K562 (cell line): ENCODE results near the gene CENPT. TPM values are rescaled to one million over a fixed set of nuclear protein-coding genes. Genes with fewer than 3 reads are reported as not detected.

Experiments
- ARID3B ChIP-seq: fragments of 250-450 bp; sonication (Bioruptor Pico); IDR thresholded peaks from 2 replicates; pipeline ENCODE4 v1.4.0; 2020; ENCODE audit warnings: borderline replicate concordance
- BACH1 ChIP-seq: fragments of 200-800 bp; sonication (Bioruptor generic); IDR thresholded peaks from 2 replicates; pipeline ENCODE4 v1.6.1; 2016; ENCODE audit warnings: missing genetic modification characterization, missing compliant biosample characterization
- ELF2 ChIP-seq: fragments of 250-450 bp; sonication (Bioruptor Pico); IDR thresholded peaks from 2 replicates; pipeline ENCODE4 v1.5.0; 2021; ENCODE audit warnings: mild to moderate bottlenecking
- FUS ChIP-seq: fragments of 200-400 bp; formaldehyde crosslinking; optimal IDR thresholded peaks from 2 replicates; pipeline ENCODE3; 2017; ENCODE audit warnings: low read depth, low read length
- HMGN3 ChIP-seq: IDR thresholded peaks from 2 replicates; pipeline ENCODE4 v1.6.1; 2011; ENCODE audit warnings: borderline replicate concordance, low read depth, mild to moderate bottlenecking, mixed read lengths, low read length; ENCODE audit not compliant: insufficient read length; ENCODE audit errors: extremely low read depth
- JUND ChIP-seq, 2 experiments: IDR thresholded peaks; 2 replicates in 1 of 2; 3 replicates in 1 of 2; pipeline ENCODE4 v1.6.1; 2011; ENCODE audit warnings: borderline replicate concordance in 2 of 2, low read depth in 2 of 2, low read length in 2 of 2, improper control_type of control experiment in 1 of 2, missing biosample characterization in 1 of 2, missing genetic modification characterization in 1 of 2, missing genetic modification reagents in 1 of 2
- L3MBTL2 ChIP-seq: fragments of 450-650 bp; IDR thresholded peaks from 2 replicates; pipeline ENCODE4 v1.6.1; 2016; ENCODE audit warnings: mild to moderate bottlenecking, moderate library complexity
- MBD1 ChIP-seq: fragments of 250-450 bp; sonication (Bioruptor Pico); IDR thresholded peaks from 2 replicates; pipeline ENCODE4 v1.8.0; 2022; ENCODE audit warnings: inconsistent platforms
- MEF2A ChIP-seq: IDR thresholded peaks from 2 replicates; pipeline ENCODE4 v1.6.1; 2011; ENCODE audit warnings: low read depth, mild to moderate bottlenecking, low read length, moderate library complexity; ENCODE audit not compliant: control insufficient read depth
- NCOR1 ChIP-seq: fragments of 450-650 bp; IDR thresholded peaks from 2 replicates; pipeline ENCODE4 v1.6.1; 2016; ENCODE audit warnings: mild to moderate bottlenecking, moderate library complexity
- NELFE ChIP-seq: IDR thresholded peaks from 2 replicates; pipeline ENCODE4 v1.6.1; 2011; ENCODE audit warnings: mild to moderate bottlenecking; ENCODE audit not compliant: insufficient read depth, insufficient read length
- RCOR1 ChIP-seq, 2 experiments: IDR thresholded peaks; 2 replicates each; pipeline ENCODE4 v1.6.1; 2012; ENCODE audit warnings: low read depth in 2 of 2, low read length in 2 of 2, borderline replicate concordance in 1 of 2, improper control_type of control experiment in 1 of 2
- SMARCC2 ChIP-seq: fragments of 450-650 bp; IDR thresholded peaks from 2 replicates; pipeline ENCODE4 v1.6.1; 2017; ENCODE audit warnings: antibody characterized with exemption, moderate library complexity, mild to moderate bottlenecking, low read depth
- SNRNP70 ChIP-seq: fragments of 200-400 bp; formaldehyde crosslinking; optimal IDR thresholded peaks from 2 replicates; pipeline ENCODE3; 2017; ENCODE audit warnings: low read depth, low read length
- ZFX ChIP-seq: sonication (generic); formaldehyde crosslinking; IDR thresholded peaks from 2 replicates; pipeline ENCODE4 v1.8.0; 2022; ENCODE audit warnings: mild to moderate bottlenecking, missing genetic modification reagents, moderate library complexity
- ZNF174 ChIP-seq: fragments of 250-450 bp; sonication (Bioruptor Pico); IDR thresholded peaks from 2 replicates; pipeline ENCODE4 v1.4.0; 2020; ENCODE audit warnings: mild to moderate bottlenecking
- ZNF232 ChIP-seq: sonication (generic); formaldehyde crosslinking; IDR thresholded peaks from 2 replicates; pipeline ENCODE4 v1.8.0; 2022; ENCODE audit warnings: mild to moderate bottlenecking, missing genetic modification reagents
- ZNF316 ChIP-seq: fragments of 450-650 bp; IDR thresholded peaks from 2 replicates; pipeline ENCODE4 v1.6.1; 2016
- ZNF347 ChIP-seq: fragments of 450-650 bp; formaldehyde crosslinking; IDR thresholded peaks from 2 replicates; pipeline ENCODE4 v1.4.0; 2020; ENCODE audit warnings: low read depth, mild to moderate bottlenecking, moderate library complexity
- ZNF512 ChIP-seq: IDR thresholded peaks from 2 replicates; pipeline ENCODE4 v1.6.1; 2016; ENCODE audit warnings: missing genetic modification characterization, missing compliant biosample characterization
- ZNF740 ChIP-seq, 3 experiments: fragments of 200-800 bp in 1 of 3; sonication (Bioruptor generic) in 1 of 3; sonication (generic) in 1 of 3; formaldehyde crosslinking in 1 of 3; IDR thresholded peaks; 2 replicates each; pipeline versions ENCODE4 v1.6.1 to v1.8.0; 2016 to 2022; ENCODE audit warnings: mild to moderate bottlenecking in 2 of 3, missing compliant biosample characterization in 2 of 3, missing genetic modification characterization in 2 of 3, missing genetic modification reagents in 1 of 3
- ZSCAN32 ChIP-seq: fragments of 450-650 bp; formaldehyde crosslinking; IDR thresholded peaks from 2 replicates; pipeline ENCODE4 v1.4.0; 2020; ENCODE audit warnings: mild to moderate bottlenecking, moderate library complexity
- polyA plus RNA-seq, 8 experiments: library from polyadenylated mRNA; depleted of rRNA in 4 of 8; stranded (reverse) in 5 of 8; unstranded in 3 of 8; fragments of >200 nt; fragmentation: Nextera tagmentation in 2 of 8; fragmentation: Illumina TruSeq in 1 of 8; extraction: Ambion mirVana in 2 of 8; extraction: Trizol in 1 of 8; gene quantifications; 2 replicates each; pipeline versions ENCODE4 v1.2.1 to v1.2.3, GENCODE V29; 2011 to 2014; ENCODE audit warnings: inconsistent platforms in 1 of 8, missing spikeins in 1 of 8
- total RNA-seq, 7 experiments: library from RNA; depleted of rRNA in 6 of 7; stranded (reverse); fragments of >200 nt in 6 of 7; fragmentation: Illumina TruSeq in 2 of 7; extraction: Trizol in 2 of 7; gene quantifications; 2 replicates each; pipeline versions ENCODE4 v1.2.1 to v1.2.3, GENCODE V29; 2011 to 2021; ENCODE audit warnings: low replicate concordance in 1 of 7

Gene CENPT
- total and polyA plus RNA-seq, 9 of the 15 experiments (the other 6 are each of a cell fraction or from before 2014, with no cell fraction given): 3.6 to 94.2 (median 44.1) TPM

GRCh38 chr16:67841816-67842508, 5.5 kb downstream of the CENPT start, which contains the start of gene THAP11 (continued):
- peak; percentile 13; the same call in 1 of the 2 replicates for TF ChIP-seq JUND (IDR thresholded peaks at IDR 0.05; ENCODE audit: borderline replicate concordance, low read depth, low read length)
- no peak for TF ChIP-seq JUND (tag; IDR thresholded peaks at IDR 0.05; ENCODE audit: borderline replicate concordance, low read depth, low read length)
- TF ChIP-seq HMGN3: no peak
- TF ChIP-seq ZNF174 (CRISPR knock-in tag): no peak
- no peak for TF ChIP-seq ZNF512 (tag)
- peak; percentile 87 for TF ChIP-seq L3MBTL2
- no peak; the same call in 1 of the 2 replicates for TF ChIP-seq MBD1 (CRISPR knock-in tag)
- no peak for TF ChIP-seq SMARCC2
- TF ChIP-seq SNRNP70: no peak
- TF ChIP-seq ZSCAN32 (CRISPR knock-in tag): no peak
- TF ChIP-seq ZFX (CRISPR knock-in tag): peak; percentile 89
- TF ChIP-seq BACH1 (tag): 0 out of 2 replicates have a peak, but pooled peaks have one; percentile 4
- TF ChIP-seq MEF2A: no peak
- no peak for TF ChIP-seq ZNF740 (CRISPR knock-in tag; IDR thresholded peaks at IDR 0.05)
- no peak for TF ChIP-seq ZNF740 (tag; IDR thresholded peaks at IDR 0.05)
- TF ChIP-seq ZNF316: no peak
- TF ChIP-seq NELFE: no peak
- no peak for TF ChIP-seq NCOR1
- peak in 1 of 2 experiments; percentile 18; a peak in 1 of 4 replicates for TF ChIP-seq RCOR1 (IDR thresholded peaks at IDR 0.05; ENCODE audit: borderline replicate concordance in 1 of 2, low read depth in 2 of 2, low read length in 2 of 2)
- no peak for TF ChIP-seq ELF2
- no peak for TF ChIP-seq ZNF232
- TF ChIP-seq ARID3B (CRISPR knock-in tag): no peak
- no peak for TF ChIP-seq ZNF347
- no peak for TF ChIP-seq FUS
